HepG2 (cell line): ENCODE results near the gene MFRP. TPM values are rescaled to one million over a fixed set of nuclear protein-coding genes. Genes with fewer than 3 reads are reported as not detected.
A peak's percentile ranks its signal among the peaks of the same experiment; 100 is the strongest.

Experiments
- ATAC-seq: fragments of 200-7000 bp; cut with Tn5 transposase; 3 replicates; pipeline ENCODE4 v1.9.1; 2020; ENCODE audit warnings: mild to moderate bottlenecking, moderate library complexity
- BruUV-seq: library from RNA; stranded (reverse); fragments of 400-500 nt; replicated peaks from 2 replicates; lab custom pipeline; 2021; lab: Mats Ljungman, UMichigan
- CTCF ChIA-PET: fragments of 300-600 bp; formaldehyde crosslinking; extraction: SDS; loops from one replicate; lab custom pipeline; 2021; ENCODE audit warnings: low total read pairs, inconsistent platforms, low intra/inter-chr PET ratio; lab: Yijun Ruan, JAX
- POLR2A ChIA-PET: fragments of 350-600 bp; sonication (Branson Sonifier 250); formaldehyde crosslinking; loops from one replicate; lab custom pipeline; 2020; ENCODE audit warnings: antibody characterized with exemption, inconsistent platforms; lab: Yijun Ruan, JAX
- DNase-seq: peaks from one replicate; pipeline ENCODE4 v3.0.0-alpha.2; 2015; ENCODE audit warnings: low spot score
- FAIRE-seq: peaks from 3 replicates; lab custom pipeline; 2011; peaks lifted over from hg19 to GRCh38; lab: Jason Lieb, UNC
- H2AFZ ChIP-seq: one replicate; pipeline ENCODE4 v1.6.1; 2011; ENCODE audit warnings: low read length, inconsistent platforms
- H3K27ac ChIP-seq: fragments of 300-600 bp; 3 replicates; pipeline ENCODE4 v1.8.0; 2011; ENCODE audit warnings: mixed run types, mild to moderate bottlenecking, mixed read lengths, low read length, inconsistent platforms; ENCODE audit not compliant: insufficient read depth; ENCODE audit errors: extremely low read length
- H3K27me3 ChIP-seq, 2 experiments: fragments of 200-600 bp in 1 of 2; 2 replicates in 1 of 2; 3 replicates in 1 of 2; pipeline versions ENCODE4 v1.6.0 to v1.8.0; 2011; ENCODE audit warnings: low read length in 2 of 2, mild to moderate bottlenecking in 2 of 2, moderate library complexity in 2 of 2, inconsistent platforms in 1 of 2; ENCODE audit not compliant: insufficient read depth in 2 of 2, control insufficient read depth in 1 of 2
- H3K36me3 ChIP-seq, 2 experiments: fragments of 200-600 bp in 1 of 2; replicated peaks in 1 of 2; 2 replicates in 1 of 2; 3 replicates in 1 of 2; pipeline versions ENCODE4 v1.5.1 to v1.8.0; 2011; ENCODE audit warnings: low read length in 2 of 2, inconsistent platforms in 1 of 2; ENCODE audit not compliant: insufficient read depth in 2 of 2, control insufficient read depth in 1 of 2
- H3K4me1 ChIP-seq: 2 replicates; pipeline ENCODE4 v1.5.1; 2012; ENCODE audit warnings: low read length, inconsistent platforms; ENCODE audit not compliant: insufficient read depth
- H3K4me2 ChIP-seq: 2 replicates; pipeline ENCODE4 v1.6.0; 2011; ENCODE audit warnings: low read depth, low read length, inconsistent platforms
- H3K4me3 ChIP-seq, 3 experiments: fragments of 200-600 bp in 1 of 3; sonication (generic), shearing (Covaris generic) in 1 of 3; replicated peaks in 1 of 3; 2 replicates each; pipeline ENCODE4 v1.5.1; 2011 to 2016; ENCODE audit warnings: low read length in 3 of 3, inconsistent platforms in 2 of 3, low read depth in 2 of 3, mild to moderate bottlenecking in 2 of 3, control low read depth in 1 of 3, mixed read lengths in 1 of 3; ENCODE audit not compliant: insufficient read depth in 1 of 3
- H3K79me2 ChIP-seq: one replicate; pipeline ENCODE4 v1.6.1; 2011; ENCODE audit warnings: low read length, inconsistent platforms; ENCODE audit not compliant: insufficient read depth
- H3K9ac ChIP-seq: 2 replicates; pipeline ENCODE4 v1.6.0; 2011; ENCODE audit warnings: mild to moderate bottlenecking, low read depth, low read length, inconsistent platforms; ENCODE audit not compliant: insufficient read depth
- H3K9me3 ChIP-seq: 2 replicates; pipeline ENCODE4 v1.5.1; 2012; ENCODE audit warnings: mild to moderate bottlenecking, low read length
- H4K20me1 ChIP-seq: 2 replicates; pipeline ENCODE4 v1.6.0; 2011; ENCODE audit warnings: inconsistent platforms, mild to moderate bottlenecking, low read length, moderate library complexity; ENCODE audit not compliant: insufficient read depth
- DNMT3B ChIP-seq: conservative IDR thresholded peaks from 2 replicates; pipeline ENCODE4 v1.6.1; 2016; ENCODE audit warnings: missing biosample characterization, control low read depth
- HNRNPL ChIP-seq: fragments of 200-400 bp; formaldehyde crosslinking; IDR thresholded peaks from 2 replicates; pipeline ENCODE4 v1.6.1; 2017; ENCODE audit warnings: mild to moderate bottlenecking, low read depth, low read length
- LCORL ChIP-seq, 2 experiments: fragments of 450-650 bp in 1 of 2; sonication (generic) in 1 of 2; formaldehyde crosslinking in 1 of 2; IDR thresholded peaks; 2 replicates each; pipeline versions ENCODE4 v1.5.0 to v1.6.1; 2017 to 2020; ENCODE audit warnings: antibody characterized with exemption in 1 of 2, missing genetic modification reagents in 1 of 2
- TFDP1 ChIP-seq: IDR thresholded peaks from 2 replicates; pipeline ENCODE4 v1.6.1; 2016; ENCODE audit warnings: missing compliant biosample characterization, missing genetic modification reagents, borderline replicate concordance
- ZNF616 ChIP-seq: sonication (generic); formaldehyde crosslinking; IDR thresholded peaks from 2 replicates; pipeline ENCODE4 v1.5.0; 2020; ENCODE audit warnings: low read depth, mild to moderate bottlenecking, missing genetic modification reagents
- WGBS: methylation state at CpG from one replicate; pipeline ENCODE4 v1.1.6; 2017; ENCODE audit warnings: low lambda C conversion rate; 5-methylcytosine and 5-hydroxymethylcytosine counted together
- in situ Hi-C: cut with HindIII; loops from 2 replicates; pipeline ENCODE4 v1.10.0; 2017; ENCODE audit warnings: low pct_unique_long_range_greater_than_20kb; ENCODE audit not compliant: extremely low pct_ligation_motif_present
- intact Hi-C: fragments of 100-400 bp; cut with micrococcal nuclease; formaldehyde crosslinking; loops from one replicate; pipeline ENCODE4 v1.10.0; 2022; ENCODE audit not compliant: unreplicated experiment
- polyA plus RNA-seq, 8 experiments: library from polyadenylated mRNA; depleted of rRNA in 3 of 8; stranded (reverse) in 7 of 8; unstranded in 1 of 8; fragments of >200 nt; fragmentation: Illumina TruSeq in 4 of 8; extraction: Trizol in 4 of 8; gene quantifications; 2 replicates each; pipeline versions ENCODE4 v1.2.1 to v1.2.3, GENCODE V29; 2011 to 2016; ENCODE audit warnings: low read depth in 4 of 8, missing spikeins in 1 of 8, mixed read lengths in 1 of 8; ENCODE audit not compliant: insufficient read depth in 1 of 8
- total RNA-seq, 5 experiments: library from RNA; depleted of rRNA; stranded (reverse); fragments of >200 nt; fragmentation: Illumina TruSeq; extraction: Trizol; gene quantifications; 2 replicates each; pipeline ENCODE4 v1.2.3, GENCODE V29; 2016; ENCODE audit warnings: low read depth in 1 of 5

Gene MFRP
- total and polyA plus RNA-seq, 2 of the 13 experiments (the other 11 are each of a cell fraction or from before 2014, with no cell fraction given), result not detected

- CTCF ChIA-PET, result no interaction called here
- POLR2A ChIA-PET, result no interaction called here
- 97% methylated on average over 40 of the region's 88 CpGs for WGBS
- in situ Hi-C loops, result no loop called here
- Histone ChIP-seq H3K27ac (no peak overlapping the region), H3K9ac (no peak overlapping the region), H3K27me3 (no peaks in the 10 kb centered on the region), H3K36me3 (peaks cover 3 to 11% of the 10 kb centered on the region in 2 experiments; a peak in 4 of 5 replicates), H2AFZ (no peak overlapping the region), H3K9me3 (no peaks in the 10 kb centered on the region)
- DNase-seq, result no peak
- no peak for TF ChIP-seq ZNF616 (CRISPR knock-in tag)
- TF ChIP-seq DNMT3B (CRISPR knock-in tag), result no peak
- no peak for TF ChIP-seq TFDP1
- TF ChIP-seq, all 625 proteins: peak for 0
- H3K4me1 ChIP-seq, result peaks cover 76% of the 10 kb centered on the region
- intact Hi-C loops, result no loop called here
- FAIRE-seq (no peak), ATAC-seq (no peak)
- no TSS peak for BruUV-seq
- peaks cover 18% of the 10 kb centered on the region for H3K79me2 ChIP-seq
- no peak overlapping the region for H3K4me3 ChIP-seq
- H3K4me2 ChIP-seq, result no peak overlapping the region
- H4K20me1 ChIP-seq, result no peaks in the 10 kb centered on the region; the same call in 1 of the 2 replicates
Measured at GRCh38 chr11:119363851-119364590, 17.5 kb upstream of the MFRP start.

GRCh38 chr11:119363081-119363850, 16.8 kb upstream of the MFRP start:
- H2AFZ ChIP-seq, result no peak overlapping the region
- in situ Hi-C loops, result no loop called here
- 95% methylated on average over 43 of the region's 44 CpGs for WGBS
- ChIA-PET CTCF (no interaction called here), POLR2A (interaction anchor here (1.1 to 2.3 kb wide), 2 partner anchors 7 to 18 kb away, joined by 3 to 12 read pairs; partner anchors contain the start of gene USP2)
- no peaks in the 10 kb centered on the region; the same call in 1 of the 2 replicates for H4K20me1 ChIP-seq
- H3K36me3 ChIP-seq, result peaks cover 5 to 18% of the 10 kb centered on the region in 2 experiments; a peak in 4 of 5 replicates
- DNase-seq (no peak), FAIRE-seq (no peak), ATAC-seq (no peak)
- no peaks in the 10 kb centered on the region for H3K9me3 ChIP-seq
- intact Hi-C loops, result no loop called here
- no TSS peak for BruUV-seq
- no peaks in the 10 kb centered on the region for H3K27me3 ChIP-seq
- peaks cover 18% of the 10 kb centered on the region for H3K79me2 ChIP-seq
- TF ChIP-seq HNRNPL (0 out of 2 replicates have a peak, but pooled peaks have one; percentile 51), LCORL (IDR thresholded peaks at IDR 0.05) (no peak), LCORL (CRISPR knock-in tag; IDR thresholded peaks at IDR 0.05) (no peak)
- no peak overlapping the region for H3K4me3 ChIP-seq
- no peak overlapping the region for H3K27ac ChIP-seq
- no peak overlapping the region for H3K4me2 ChIP-seq
- peaks cover 71% of the 10 kb centered on the region for H3K4me1 ChIP-seq
- H3K9ac ChIP-seq, result no peak overlapping the region
